ENCODE measurements around the gene CXorf51A.
"Not testable (repeated sequence)": the region's sequence is repeated elsewhere in the genome, so short reads cannot be mapped to it uniquely, and the experiment has no call there.

CXorf51A gene

DNA sequence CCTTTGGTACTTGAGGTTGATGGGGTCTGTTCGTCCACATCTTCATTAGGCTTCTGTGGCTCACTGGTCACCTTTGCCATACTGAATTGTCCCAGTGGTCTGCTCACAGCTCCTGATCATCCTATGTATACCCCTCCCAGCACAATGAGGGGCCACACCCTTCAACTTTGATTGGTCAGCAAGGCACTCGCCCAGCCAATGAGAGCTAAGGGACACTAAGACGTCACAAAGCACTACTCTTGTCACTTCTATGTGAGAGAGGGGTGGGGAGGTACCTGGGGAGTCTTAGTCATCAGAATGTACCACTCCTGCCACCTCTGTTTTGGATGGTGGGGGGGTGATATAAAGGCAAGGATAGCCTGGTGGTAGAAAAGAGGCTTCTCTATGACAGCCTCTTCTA, at the start of gene CXorf51A:
Gene CXorf51A, minus strand, starts transcription at position 101 of the 400 bp plus-strand sequence. Its CDS starts 21 bp downstream, at position 80.
- DNase-seq (ENCODE audit: low read depth); H3K4me3 ChIP-seq (ENCODE audit: low read length): not testable (repeated sequence)

DNA sequence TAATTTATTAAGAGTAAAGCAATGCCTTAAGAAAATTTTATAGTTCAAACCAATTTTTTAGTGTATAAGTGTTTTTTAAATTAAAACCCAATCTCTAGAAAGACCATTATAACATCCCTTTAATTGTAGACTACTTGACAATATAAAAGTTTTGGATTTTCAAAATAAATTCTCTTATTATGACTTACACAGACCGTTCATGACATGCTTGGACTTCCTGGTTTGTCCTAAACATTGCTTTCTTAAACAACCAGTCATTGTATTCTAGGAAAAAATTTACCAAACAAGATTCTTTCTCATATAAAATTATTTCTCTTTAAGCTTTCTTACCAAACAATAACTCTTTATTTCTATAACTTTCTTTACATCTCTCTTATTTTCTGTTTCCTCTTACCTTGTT, 49.0 kb upstream of the CXorf51A start:
- no peak for DNase-seq (ENCODE audit: low read depth)
- H3K4me3 ChIP-seq (ENCODE audit: low read length), result no peak overlapping the region
- TF ChIP-seq, protein P1, sequence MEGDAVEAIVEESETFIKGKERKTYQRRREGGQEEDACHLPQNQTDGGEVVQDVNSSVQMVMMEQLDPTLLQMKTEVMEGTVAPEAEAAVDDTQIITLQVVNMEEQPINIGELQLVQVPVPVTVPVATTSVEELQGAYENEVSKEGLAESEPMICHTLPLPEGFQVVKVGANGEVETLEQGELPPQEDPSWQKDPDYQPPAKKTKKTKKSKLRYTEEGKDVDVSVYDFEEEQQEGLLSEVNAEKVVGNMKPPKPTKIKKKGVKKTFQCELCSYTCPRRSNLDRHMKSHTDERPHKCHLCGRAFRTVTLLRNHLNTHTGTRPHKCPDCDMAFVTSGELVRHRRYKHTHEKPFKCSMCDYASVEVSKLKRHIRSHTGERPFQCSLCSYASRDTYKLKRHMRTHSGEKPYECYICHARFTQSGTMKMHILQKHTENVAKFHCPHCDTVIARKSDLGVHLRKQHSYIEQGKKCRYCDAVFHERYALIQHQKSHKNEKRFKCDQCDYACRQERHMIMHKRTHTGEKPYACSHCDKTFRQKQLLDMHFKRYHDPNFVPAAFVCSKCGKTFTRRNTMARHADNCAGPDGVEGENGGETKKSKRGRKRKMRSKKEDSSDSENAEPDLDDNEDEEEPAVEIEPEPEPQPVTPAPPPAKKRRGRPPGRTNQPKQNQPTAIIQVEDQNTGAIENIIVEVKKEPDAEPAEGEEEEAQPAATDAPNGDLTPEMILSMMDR (conservative IDR thresholded peaks at IDR 0.05; ENCODE audit: low read depth, low read length), result no peak

DNA sequence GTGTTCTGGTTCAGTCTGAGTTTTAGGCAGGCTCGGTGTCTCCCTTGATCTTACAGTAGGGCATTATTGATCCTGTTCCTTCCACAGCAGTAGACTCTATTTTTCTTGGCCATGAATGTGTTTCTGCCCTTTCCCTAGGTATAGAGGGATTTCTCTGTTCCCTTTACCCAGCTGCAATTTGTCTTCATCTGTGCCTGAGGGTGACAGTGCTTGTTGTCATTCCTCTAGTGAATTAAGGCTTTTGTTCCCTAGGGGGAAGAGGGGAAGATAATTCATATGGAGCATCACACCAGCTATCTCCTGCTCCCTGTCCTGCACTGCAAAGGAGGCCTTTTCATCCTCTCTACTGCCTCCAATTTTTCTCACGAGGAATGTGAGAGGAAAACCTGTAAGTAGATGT, 39.7 kb upstream of the CXorf51A start:
- TF ChIP-seq, protein P1 (conservative IDR thresholded peaks at IDR 0.05; ENCODE audit: low read depth, low read length), result no peak

DNA sequence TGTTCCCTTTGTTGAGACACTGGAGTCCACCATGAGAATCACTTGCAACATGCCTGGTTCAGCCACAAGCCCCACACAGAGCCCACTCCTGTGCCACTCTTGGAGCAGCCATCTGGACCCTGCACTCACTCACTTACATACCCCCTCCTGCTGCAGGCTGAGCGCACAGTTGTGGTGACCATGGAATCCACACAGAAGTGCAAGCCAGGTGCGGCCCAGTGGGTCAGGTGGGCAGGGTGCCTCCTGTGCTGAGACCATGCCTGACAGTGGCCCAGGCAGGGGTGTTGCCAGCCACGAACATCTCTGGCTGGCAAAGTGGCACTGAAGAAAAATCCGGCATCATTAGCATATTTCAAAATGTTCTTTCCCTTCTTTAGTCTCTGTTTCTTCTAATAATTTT, 17.4 kb upstream of the CXorf51A start:
- no peak for DNase-seq (ENCODE audit: low read depth)
- no peak overlapping the region for H3K4me3 ChIP-seq (ENCODE audit: low read length)
- TF ChIP-seq, protein P1 (conservative IDR thresholded peaks at IDR 0.05; ENCODE audit: low read depth, low read length), result no peak

More for the DNA sequence above, 39.7 kb upstream of the CXorf51A start:
- H3K4me3 ChIP-seq (ENCODE audit: low read length), result no peak overlapping the region
- DNase-seq (ENCODE audit: low read depth), result no peak

DNA sequence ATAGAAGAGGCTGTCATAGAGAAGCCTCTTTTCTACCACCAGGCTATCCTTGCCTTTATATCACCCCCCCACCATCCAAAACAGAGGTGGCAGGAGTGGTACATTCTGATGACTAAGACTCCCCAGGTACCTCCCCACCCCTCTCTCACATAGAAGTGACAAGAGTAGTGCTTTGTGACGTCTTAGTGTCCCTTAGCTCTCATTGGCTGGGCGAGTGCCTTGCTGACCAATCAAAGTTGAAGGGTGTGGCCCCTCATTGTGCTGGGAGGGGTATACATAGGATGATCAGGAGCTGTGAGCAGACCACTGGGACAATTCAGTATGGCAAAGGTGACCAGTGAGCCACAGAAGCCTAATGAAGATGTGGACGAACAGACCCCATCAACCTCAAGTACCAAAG, 5.1 kb downstream of the CXorf51A start, which contains the start of gene CXorf51B:
Gene CXorf51B, plus strand, starts transcription at position 301 of the 400 bp plus-strand sequence. Its CDS starts 21 bp downstream, at position 322.
- DNase-seq (ENCODE audit: low read depth); H3K4me3 ChIP-seq (ENCODE audit: low read length): not testable (repeated sequence)

All from retinal pigment epithelial cell (primary cell).